Esophagus squamous epithelium (tissue), 5 donors: ENCODE results near the gene KRTAP19-2. TPM values are rescaled to one million over a fixed set of nuclear protein-coding genes. Genes with fewer than 3 reads are reported as not detected.

Source experiments
- DNase-seq: peaks from one replicate; lab custom pipeline; 2025; lab: John Stamatoyannopoulos, UW
- H3K27ac ChIP-seq, 4 donors: fragments of 200-600 bp; sonication (generic); one replicate each; pipeline ENCODE4 v1.5.1; 2016 to 2019; ENCODE audit warnings: mild to moderate bottlenecking in 1 of 4
- H3K27me3 ChIP-seq, 4 donors: fragments of 200-600 bp; sonication (generic); 1 replicate in 3 of 4; 2 replicates in 1 of 4; pipeline versions ENCODE4 v1.5.1 to v1.6.0; 2017 to 2021; ENCODE audit warnings: antibody characterized with exemption in 1 of 4
- H3K36me3 ChIP-seq, 3 donors: fragments of 200-600 bp; sonication (generic); one replicate each; pipeline ENCODE4 v1.5.1; 2016 to 2019
- H3K4me1 ChIP-seq, 3 donors: fragments of 200-600 bp; sonication (generic); one replicate each; pipeline ENCODE4 v1.5.1; 2017 to 2019
- H3K4me3 ChIP-seq, 4 donors: fragments of 200-600 bp; sonication (generic); 1 replicate in 3 of 4; 2 replicates in 1 of 4; pipeline ENCODE4 v1.5.1; 2016 to 2019; ENCODE audit warnings: mild to moderate bottlenecking in 2 of 4, moderate library complexity in 1 of 4
- H3K9me3 ChIP-seq, 3 donors: fragments of 200-600 bp; sonication (generic); one replicate each; pipeline ENCODE4 v1.5.1; 2016 to 2019
- CTCF ChIP-seq, 6 experiments: fragments of 450-650 bp in 4 of 6; fragments of 200-600 bp in 2 of 6; sonication (generic) in 2 of 6; IDR thresholded peaks; one replicate each; pipeline ENCODE4 v1.5.1; 2016 to 2019; ENCODE audit warnings: antibody characterized with exemption in 6 of 6, mild to moderate bottlenecking in 4 of 6, moderate library complexity in 4 of 6
- POLR2A ChIP-seq, 4 donors: fragments of 450-650 bp; IDR thresholded peaks; one replicate each; pipeline ENCODE4 v1.6.1; 2017; ENCODE audit warnings: antibody characterized with exemption in 4 of 4, mild to moderate bottlenecking in 4 of 4, moderate library complexity in 3 of 4
- WGBS, 2 donors: methylation state at CpG; one replicate each; pipeline ENCODE4 v1.1.5; 2018; 5-methylcytosine and 5-hydroxymethylcytosine counted together
- intact Hi-C: fragments of 100-400 bp; cut with DNase I; formaldehyde crosslinking; loops from one replicate; pipeline ENCODE4 v1.15.0; 2022
- total RNA-seq, 4 donors: library from RNA; depleted of rRNA; stranded (reverse); fragments of >200 nt; gene quantifications; one replicate each; pipeline ENCODE4 v1.1.0, GENCODE V29; 2016
- donor health status: DM: yes; HTN: yes; CAD: no.

Gene KRTAP19-2
- total RNA-seq, 4 donors from 2014 or later, result not detected

- no peak for TF ChIP-seq CTCF (IDR thresholded peaks at IDR 0.05)
- TF ChIP-seq POLR2A (IDR thresholded peaks at IDR 0.05), result no peak
- intact Hi-C loops, result no loop called here
- no peaks in the 10 kb centered on the region for H3K27me3 ChIP-seq
- H3K4me1 ChIP-seq, result no peaks in the 10 kb centered on the region
- WGBS, 2 donors, result 61 to 68% methylated on average over 4 of the region's 4 CpGs
- no peak within 1 kb of the TSS for H3K4me3 ChIP-seq
- no peak for DNase-seq
- no peaks in the 10 kb centered on the region for H3K9me3 ChIP-seq
- no peaks in the 10 kb centered on the region for H3K36me3 ChIP-seq
- H3K27ac ChIP-seq, result no peak within 1 kb of the TSS
Observed at GRCh38 chr21:30497065-30497464, 9.8 kb upstream of the KRTAP19-2 start, which contains the start of gene KRTAP19-4. KRTAP19-4 (minus strand) TSS chr21:30497165; CDS start chr21:30497110, 55 bp downstream.

- no peaks in the 10 kb centered on the region for H3K36me3 ChIP-seq
- no peaks in the 10 kb centered on the region for H3K4me1 ChIP-seq
- intact Hi-C loops, result no loop called here
- TF ChIP-seq CTCF (IDR thresholded peaks at IDR 0.05) (no peak), POLR2A (IDR thresholded peaks at IDR 0.05) (no peak)
- no peaks in the 10 kb centered on the region for H3K27me3 ChIP-seq
- peaks cover 0 to 3% (median 0%) of the 10 kb centered on the region in 3 donors for H3K9me3 ChIP-seq
- no peak within 1 kb of the TSS for H3K4me3 ChIP-seq
- 80 to 84% methylated on average over 2 of the region's 2 CpGs for WGBS, 2 donors
- no peak within 1 kb of the TSS for H3K27ac ChIP-seq
- no peak for DNase-seq
Observed at GRCh38 chr21:30491963-30492428, 4.8 kb upstream of the KRTAP19-2 start, which contains the start of gene KRTAP19-3. KRTAP19-3 (minus strand) TSS chr21:30492013; CDS start chr21:30491957, 56 bp downstream.

DNA sequence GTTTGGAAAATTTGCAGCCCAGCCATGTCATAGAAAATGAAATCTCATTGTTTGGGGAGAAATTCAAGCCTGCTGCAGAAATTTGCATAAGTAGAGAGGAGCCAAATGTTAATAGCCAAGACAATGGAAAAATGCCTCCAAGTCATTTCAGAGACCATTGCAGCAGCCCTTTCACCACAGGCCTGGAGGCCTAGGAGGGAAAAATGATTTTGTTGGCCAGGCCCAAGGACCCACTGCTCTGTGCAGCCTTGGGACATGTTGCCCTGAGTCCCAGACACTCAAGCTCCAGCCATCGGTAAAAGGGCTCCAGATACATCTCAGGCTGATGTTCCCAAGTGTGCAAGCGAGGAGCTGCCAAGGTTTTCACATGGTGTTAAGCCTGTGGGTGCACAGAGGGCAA lies 1.1 kb downstream of the KRTAP19-2 start:
- intact Hi-C loops, result no loop called here
- H3K36me3 ChIP-seq, result no peaks in the 10 kb centered on the region
- H3K4me3 ChIP-seq, result no peak overlapping the region
- no peak for DNase-seq
- no peaks in the 10 kb centered on the region for H3K4me1 ChIP-seq
- H3K27me3 ChIP-seq, result no peaks in the 10 kb centered on the region
- no peak overlapping the region for H3K27ac ChIP-seq
- WGBS, 2 donors, result 53% methylated on average over 2 of the region's 2 CpGs; no CpG with 5 or more reads in 1 of the 2 donors
- H3K9me3 ChIP-seq, result peaks cover 0 to 11% (median 8%) of the 10 kb centered on the region in 3 donors
- TF ChIP-seq CTCF (IDR thresholded peaks at IDR 0.05) (no peak), POLR2A (IDR thresholded peaks at IDR 0.05) (no peak)

- H3K4me1 ChIP-seq, result no peaks in the 10 kb centered on the region
- DNase-seq, result no peak
- no peak overlapping the region for H3K4me3 ChIP-seq
- no peaks in the 10 kb centered on the region for H3K27me3 ChIP-seq
- H3K27ac ChIP-seq, result no peak overlapping the region
- WGBS, 2 donors, result 38 to 39% methylated on average over 2 of the region's 2 CpGs
- peaks cover 0 to 10% (median 8%) of the 10 kb centered on the region in 3 donors for H3K9me3 ChIP-seq
- intact Hi-C loops, result no loop called here
- TF ChIP-seq POLR2A (IDR thresholded peaks at IDR 0.05), result no peak
- TF ChIP-seq CTCF (IDR thresholded peaks at IDR 0.05), result no peak
- no peaks in the 10 kb centered on the region for H3K36me3 ChIP-seq
Observed at GRCh38 chr21:30482130-30482529, 5.1 kb downstream of the KRTAP19-2 start.

DNA sequence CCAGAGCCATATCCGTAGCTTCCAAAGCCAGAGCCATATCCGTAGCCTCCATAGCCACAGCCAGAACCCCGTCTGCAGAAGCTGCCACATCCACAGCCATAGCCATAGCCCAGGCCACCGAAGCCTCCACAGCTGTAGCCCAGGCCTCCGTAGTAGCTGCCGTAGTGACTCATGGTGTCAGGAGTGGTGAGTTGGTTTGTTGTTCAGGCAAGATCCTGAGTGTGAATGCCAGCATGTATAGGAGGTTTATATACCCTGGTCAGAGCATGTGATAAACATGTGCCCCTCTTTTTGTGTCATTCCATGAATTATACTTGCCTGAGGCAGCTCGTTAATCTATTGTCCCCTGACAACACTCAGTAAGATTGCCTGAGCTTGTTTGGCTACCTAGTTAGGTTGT lies 7.1 kb downstream of the KRTAP19-2 start, which contains the start of gene KRTAP19-1:
TSS of gene KRTAP19-1 (minus strand) at position 223 of the 400 bp plus-strand sequence. CDS start at position 173, 50 bp downstream.
- no peaks in the 10 kb centered on the region for H3K27me3 ChIP-seq
- H3K4me3 ChIP-seq, result no peak within 1 kb of the TSS
- TF ChIP-seq POLR2A (IDR thresholded peaks at IDR 0.05), result no peak
- no peak for TF ChIP-seq CTCF (IDR thresholded peaks at IDR 0.05)
- 66 to 78% methylated on average over 4 to 7 of the region's 7 CpGs for WGBS, 2 donors
- no peak within 1 kb of the TSS for H3K27ac ChIP-seq
- no peaks in the 10 kb centered on the region for H3K4me1 ChIP-seq
- intact Hi-C loops, result no loop called here
- no peak for DNase-seq
- no peaks in the 10 kb centered on the region for H3K9me3 ChIP-seq
- H3K36me3 ChIP-seq, result no peaks in the 10 kb centered on the region
